ENCODE results near the gene RBM6.
"Not testable (repeated sequence)": the region's sequence is repeated elsewhere in the genome, so short reads cannot be mapped to it uniquely, and the experiment has no call there.

The RBM6 gene

GRCh38 chr3:49917806-49918590 is 22.0 kb upstream of the RBM6 start:
- not testable (repeated sequence) for DNase-seq

GRCh38 chr3:49924683-49925082 is 15.3 kb upstream of the RBM6 start:
- no peak for DNase-seq

DNA sequence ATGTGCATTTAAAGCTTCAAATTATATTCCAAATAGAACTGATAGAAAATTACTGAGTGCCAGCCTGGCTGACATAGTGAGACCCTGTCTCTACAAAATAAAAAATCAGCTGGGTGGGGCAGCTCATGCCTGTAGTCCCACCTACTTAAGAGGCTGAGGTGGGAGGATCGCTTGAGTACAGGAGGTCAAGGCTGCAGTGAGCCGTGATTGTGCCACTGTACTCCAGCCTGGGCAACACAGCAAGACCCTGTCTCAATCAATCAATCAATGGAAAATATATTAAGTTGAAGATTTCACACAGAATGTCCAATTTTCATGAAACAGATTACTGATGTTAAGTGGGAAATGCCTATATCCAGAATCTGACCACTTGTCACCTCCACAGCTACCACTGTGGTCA is 14.5 kb upstream of the RBM6 start:
- no peak for DNase-seq

DNA sequence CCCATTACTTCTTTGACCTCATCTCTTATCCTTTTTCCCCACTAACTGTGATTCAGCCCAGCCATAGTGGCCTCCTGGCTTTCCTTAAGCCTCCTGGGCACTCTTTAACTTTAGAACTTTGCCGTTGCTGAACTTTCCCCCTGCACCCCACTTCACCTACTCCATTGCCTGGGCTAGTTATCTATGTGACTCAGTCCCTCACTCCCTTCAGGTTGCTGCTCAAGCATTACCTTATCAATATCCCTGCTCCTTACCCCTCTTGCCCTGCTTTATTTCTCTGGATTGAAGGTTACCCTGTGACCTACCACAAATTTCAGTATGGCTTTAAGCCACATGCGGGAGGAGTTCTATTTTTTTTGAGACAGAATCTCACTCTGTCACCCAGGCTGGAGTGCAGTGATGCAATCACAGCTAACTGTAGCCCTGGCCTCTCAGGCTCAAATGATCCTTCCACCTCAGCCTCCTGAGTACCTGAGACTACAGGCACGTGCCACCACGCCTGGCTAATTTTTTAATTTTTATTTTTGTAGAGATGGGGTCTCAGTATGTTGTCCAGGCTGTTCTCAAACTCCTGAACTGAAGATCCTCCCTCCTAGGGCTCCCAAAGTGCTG is 13.7 kb upstream of the RBM6 start:
- no peak for DNase-seq

DNA sequence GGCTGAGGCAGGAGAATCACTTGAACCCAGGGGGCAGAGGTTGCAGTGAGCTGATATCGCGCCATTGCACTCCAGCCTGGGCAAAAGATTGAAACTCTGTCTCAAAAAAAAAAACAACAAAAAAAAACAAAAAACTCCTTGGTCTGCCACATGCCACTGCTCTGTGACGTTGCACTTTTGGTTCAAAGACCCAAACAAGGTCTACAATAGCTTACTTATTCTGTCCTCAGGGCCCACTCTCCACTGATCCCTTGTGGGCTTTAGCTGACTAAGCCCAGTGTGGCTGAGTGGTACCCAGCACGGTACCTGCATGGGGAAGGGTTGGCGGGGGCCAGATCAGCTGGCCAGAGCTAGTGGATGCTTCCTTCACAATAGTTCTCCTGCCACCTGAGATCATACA is 12.2 kb upstream of the RBM6 start:
- no peak for DNase-seq

- no peak for DNase-seq
These were observed 11.4 kb upstream of the RBM6 start for GRCh38 chr3:49928481-49929017.

DNA sequence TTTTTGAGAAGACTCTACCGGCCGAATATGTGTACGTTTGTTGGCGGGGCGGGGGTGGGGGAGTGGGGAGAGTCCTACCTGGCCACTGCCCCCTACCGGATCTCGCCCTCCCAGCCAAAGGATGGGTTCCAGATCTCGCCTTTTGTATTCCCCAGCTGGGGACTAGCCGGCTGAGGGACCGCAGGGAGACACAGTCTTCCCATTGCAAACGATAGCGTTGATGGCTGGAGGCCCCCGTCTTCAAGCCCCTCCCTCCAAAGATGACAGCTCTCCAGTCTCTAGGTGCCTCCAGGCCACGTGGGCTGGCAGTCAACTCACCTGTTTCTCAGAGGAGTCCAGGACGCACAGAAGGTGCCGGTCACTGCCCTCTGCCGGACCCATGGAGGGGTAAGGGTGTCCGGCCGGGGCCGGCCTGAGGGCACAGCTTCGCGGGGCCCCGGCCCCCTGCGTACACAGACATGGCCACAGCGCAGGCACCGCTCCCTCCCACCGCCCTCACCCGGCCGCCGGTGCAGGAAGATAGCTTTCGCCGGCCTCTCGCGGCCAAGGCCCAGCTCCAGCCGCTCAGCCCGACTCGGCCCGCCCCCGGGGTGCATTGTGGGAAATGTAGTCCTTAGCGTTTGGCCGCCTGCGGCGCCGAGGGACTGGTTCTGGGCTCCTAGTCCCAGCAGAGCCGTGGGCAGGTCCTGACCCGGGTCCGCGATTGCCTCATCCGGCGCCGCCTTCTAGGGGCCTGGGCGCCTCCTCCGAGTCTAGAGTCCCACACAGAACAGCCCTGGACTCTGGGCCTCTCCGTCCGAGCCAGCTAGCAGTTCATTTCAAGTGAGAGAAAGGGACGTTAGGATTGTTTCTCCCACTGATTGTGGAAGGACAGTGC is 10.4 kb upstream of the RBM6 start, which contains the start of gene MON1A:
Gene MON1A (minus strand): TSS at position 521 of the 877 bp plus-strand sequence. CDS start 16,465 bp downstream, outside the sequence.
- peak; percentile 76 for DNase-seq

- DNase-seq = no peak
These were observed 9.7 kb upstream of the RBM6 start for GRCh38 chr3:49930168-49930690.

DNA sequence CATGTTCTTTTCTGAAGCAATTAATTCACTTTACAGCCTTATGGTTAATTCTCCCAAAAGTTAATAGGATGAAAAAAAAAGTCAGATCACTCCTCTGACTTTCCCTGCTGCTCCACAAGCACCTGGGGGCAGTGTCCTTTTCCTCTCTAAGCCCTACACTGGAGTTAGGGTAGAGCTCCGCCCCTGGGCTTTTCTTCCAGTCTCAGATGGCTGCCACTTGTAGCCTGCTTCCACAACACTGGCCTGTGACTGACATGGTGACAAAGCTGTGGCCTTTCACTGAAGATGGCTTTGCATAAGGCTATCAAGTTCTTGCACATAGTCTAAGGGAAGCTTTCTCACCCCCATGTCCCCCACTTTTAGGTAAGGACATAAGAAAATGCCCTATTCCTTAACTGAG is 9.0 kb upstream of the RBM6 start:
- DNase-seq = no peak

GRCh38 chr3:49932281-49932680 is 7.7 kb upstream of the RBM6 start:
- DNase-seq = not testable (repeated sequence)

GRCh38 chr3:49937090-49937489 is 2.9 kb upstream of the RBM6 start:
- no peak for DNase-seq

DNA sequence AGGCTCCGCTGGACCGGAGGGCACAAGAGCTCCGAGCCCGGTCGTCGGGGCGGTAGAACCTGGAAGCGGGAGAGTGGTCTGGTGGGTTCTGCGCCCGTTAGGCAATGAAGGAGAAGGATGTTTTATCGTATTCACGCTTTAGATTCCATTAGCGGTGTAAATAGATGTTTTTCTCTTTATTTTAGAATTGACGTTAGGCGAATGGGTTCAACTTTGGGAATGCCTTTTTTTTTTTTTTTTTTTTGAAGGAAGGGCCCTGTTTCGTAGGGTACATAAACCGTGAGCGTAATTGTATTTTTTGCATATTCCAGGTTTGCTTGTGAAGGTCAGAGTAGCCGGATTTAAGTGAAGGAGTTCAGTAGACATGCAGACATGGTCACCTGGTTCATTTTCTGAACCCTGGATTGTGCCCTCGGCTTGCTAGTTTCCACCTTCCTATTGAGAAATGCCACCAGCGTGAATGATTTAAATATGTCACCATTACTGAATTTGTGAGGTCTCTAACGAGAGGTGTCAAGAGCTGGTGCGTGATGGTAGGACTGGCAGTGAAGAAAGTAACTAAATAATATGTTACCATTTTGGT is 808 bp downstream of the RBM6 start:
- DNase-seq = no peak

DNA sequence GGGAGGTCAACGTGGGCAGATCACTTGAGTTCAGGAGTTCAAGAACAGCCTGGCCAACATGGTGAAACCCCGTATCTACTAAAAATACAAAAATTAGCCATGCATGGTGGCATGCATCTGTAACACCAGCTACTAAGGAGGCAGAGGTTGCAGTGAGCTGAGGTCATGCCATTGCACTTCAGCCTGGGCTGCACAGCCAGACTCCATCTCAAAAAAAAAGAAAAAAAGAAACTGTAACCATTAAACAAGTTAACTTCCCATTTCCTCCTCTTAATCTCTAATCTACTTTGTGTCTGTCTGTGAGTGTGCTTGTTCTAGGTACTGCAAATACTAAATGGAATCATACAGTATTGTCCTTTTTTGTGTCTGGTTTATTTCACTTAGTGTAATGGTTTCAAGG is 2.7 kb downstream of the RBM6 start:
- DNase-seq = no peak

- no peak for DNase-seq
These were observed 13.0 kb downstream of the RBM6 start for GRCh38 chr3:49952924-49953323.

GRCh38 chr3:49955636-49956035 is 15.7 kb downstream of the RBM6 start:
- no peak for DNase-seq

DNA sequence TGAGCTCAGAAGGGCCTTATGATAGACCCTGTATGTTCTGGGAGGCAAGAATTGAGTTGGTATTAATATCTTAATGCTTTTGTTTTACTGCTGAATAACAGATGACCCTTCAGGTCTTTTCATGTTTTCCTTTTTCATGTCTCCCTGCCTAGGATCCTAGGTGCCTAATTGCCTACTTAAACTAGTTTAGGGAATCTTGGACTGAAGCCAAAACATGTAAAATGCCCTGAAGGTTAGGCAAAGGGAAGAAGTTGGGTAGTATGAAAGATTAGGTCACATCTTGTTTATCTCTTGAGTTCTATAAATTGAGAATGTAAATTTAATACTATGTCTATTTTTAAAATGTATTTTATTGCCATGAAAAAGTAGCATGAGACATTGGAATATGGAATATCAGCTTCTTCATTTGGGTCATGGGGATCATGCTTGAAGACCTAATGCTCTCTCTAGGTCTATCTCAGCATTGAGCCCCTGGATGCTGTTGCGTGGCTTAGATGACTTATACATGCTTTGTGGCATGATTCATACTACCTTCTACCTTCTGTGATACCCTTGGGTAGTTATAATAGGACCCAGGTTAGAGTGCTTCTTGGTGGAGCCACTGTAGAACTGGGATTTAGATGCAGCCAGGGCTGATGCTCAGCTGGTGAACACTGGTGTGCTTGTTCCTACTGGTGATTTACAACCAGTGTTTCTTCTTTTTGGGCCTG is 26.4 kb downstream of the RBM6 start:
- no peak for DNase-seq

DNA sequence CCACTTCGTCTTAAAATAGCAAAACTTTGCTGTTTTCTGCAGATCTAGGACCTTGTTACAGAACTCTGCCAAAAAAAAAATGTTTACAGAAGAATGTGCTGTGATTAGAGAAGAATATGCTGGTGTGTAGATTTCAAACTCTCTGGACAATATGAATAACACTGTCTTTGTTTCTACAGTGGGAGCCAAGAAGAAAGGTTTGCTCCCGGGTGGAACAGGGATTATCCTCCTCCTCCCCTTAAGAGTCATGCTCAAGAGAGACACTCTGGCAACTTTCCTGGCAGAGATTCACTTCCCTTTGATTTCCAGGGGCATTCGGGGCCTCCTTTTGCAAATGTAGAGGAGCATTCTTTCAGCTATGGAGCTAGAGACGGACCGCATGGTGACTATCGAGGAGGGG is 27.3 kb downstream of the RBM6 start:
- no peak for DNase-seq

DNA sequence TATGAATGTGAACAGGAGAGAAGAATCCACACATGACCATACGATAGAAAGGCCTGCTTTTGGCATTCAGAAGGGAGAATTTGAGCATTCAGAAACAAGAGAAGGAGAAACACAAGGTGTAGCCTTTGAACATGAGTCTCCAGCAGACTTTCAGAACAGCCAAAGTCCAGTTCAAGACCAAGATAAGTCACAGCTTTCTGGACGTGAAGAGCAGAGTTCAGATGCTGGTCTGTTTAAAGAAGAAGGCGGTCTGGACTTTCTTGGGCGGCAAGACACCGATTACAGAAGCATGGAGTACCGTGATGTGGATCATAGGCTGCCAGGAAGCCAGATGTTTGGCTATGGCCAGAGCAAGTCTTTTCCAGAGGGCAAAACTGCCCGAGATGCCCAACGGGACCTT is 28.4 kb downstream of the RBM6 start:
- DNase-seq = no peak

DNA sequence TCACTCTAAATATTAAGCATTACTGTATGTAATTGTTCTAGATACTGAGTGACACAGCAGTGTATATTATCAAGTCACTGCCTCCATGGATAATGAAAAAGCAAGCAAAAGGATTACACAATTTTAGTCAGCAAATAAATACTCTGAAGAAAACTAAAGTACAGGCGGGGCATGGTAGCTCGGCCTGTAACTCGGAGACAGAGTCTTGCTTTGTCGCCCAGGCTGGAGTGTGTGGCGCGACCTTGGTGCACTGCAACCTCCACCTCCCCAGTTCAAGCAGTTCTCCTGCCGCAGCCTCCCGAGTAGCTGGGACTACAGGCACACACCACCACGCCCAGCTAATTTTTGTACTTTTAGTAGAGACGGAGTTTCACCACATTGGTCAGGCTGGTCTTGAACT is 32.7 kb downstream of the RBM6 start:
- no peak for DNase-seq

GRCh38 chr3:49976942-49977341 is 37.0 kb downstream of the RBM6 start:
- no peak for DNase-seq

DNA sequence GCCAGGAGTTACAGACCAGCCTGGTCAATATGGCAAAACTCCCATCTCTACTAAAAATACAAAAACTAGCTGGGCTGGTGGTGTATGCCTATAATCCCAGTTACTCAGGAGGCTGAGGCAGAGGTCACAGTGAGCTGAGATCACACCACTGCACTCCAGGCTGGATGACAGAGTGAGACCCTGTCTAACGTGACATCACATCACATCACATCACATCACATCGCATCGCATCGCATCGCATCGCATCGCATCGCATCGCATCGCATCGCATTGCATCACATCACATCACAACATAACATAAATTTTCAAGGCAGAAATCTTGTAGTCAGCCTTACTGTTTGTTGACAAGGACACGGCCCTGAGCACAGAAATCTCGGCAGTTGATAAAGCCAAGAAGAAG is 44.4 kb downstream of the RBM6 start:
- DNase-seq = no peak

DNA sequence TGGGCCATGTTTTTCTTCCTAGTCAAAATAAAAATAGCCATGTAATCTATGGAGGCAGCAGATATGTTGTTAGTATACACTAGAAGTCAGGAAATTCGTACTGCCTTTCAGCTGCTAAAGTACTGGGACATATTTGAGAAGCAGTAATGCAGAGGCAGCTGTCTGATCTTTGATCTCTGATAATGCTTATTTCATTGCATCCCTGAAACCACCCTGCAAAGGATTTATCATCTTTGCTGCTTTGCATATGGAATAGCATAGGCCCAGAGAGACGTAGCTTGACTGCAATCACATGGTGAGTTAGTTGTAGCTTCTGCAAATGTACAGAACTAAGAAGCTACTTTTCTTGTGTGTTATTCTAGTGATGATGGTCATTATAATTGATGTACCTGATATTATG is 52.4 kb downstream of the RBM6 start:
- no peak for DNase-seq
